HS-27A (cell line): ENCODE data around the gene KLHL29.

Experiments used
- DNase-seq: peaks from one replicate; pipeline ENCODE4 v3.0.0-alpha.2; 2012; ENCODE audit warnings: low read depth, missing footprints

The KLHL29 gene

GRCh38 chr2:23695890-23696751 is 311.1 kb downstream of the KLHL29 start:
- no peak for DNase-seq

GRCh38 chr2:23696752-23697045 is 311.7 kb downstream of the KLHL29 start:
- DNase-seq = no peak

DNA sequence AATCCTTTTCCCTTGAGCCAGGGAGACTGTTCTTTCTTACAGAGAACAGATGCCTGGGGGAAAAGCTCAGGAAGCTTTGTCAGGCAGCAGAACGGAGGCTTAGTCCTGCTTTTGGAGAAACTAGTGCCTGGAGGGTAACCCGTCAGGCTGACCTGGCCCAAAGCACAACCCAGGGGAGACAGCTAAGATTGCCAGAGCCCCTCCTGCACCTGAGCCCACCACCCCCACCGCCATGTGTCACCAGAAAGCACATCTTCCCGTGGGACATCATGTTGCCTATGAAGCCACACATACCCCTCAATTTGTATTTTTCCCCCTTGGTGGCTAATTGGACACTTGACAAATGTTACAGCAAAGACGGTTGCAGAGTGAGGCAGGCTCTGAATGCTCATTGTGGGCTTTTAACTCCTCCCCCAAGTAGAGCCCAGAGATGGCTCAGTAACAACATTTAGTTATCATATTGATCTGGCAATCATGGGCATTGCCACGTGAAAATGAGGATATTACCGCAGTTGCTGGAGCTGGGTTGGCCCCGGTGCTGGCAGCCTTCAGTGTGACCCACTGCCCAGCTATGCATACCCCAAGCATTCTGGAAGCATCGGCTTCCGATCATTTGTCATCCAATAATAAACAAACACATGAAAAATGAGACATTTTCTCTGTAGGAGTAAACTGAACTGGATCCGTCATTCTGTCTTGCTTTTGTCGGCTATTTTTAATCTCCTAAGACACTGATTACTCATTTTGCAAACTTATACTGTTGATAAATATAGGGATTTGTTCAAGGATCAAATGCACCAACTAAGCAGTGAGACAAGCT is 312.5 kb downstream of the KLHL29 start:
- no peak for DNase-seq

- DNase-seq = no peak
Measured at GRCh38 chr2:23698116-23698693, 313.2 kb downstream of the KLHL29 start.

DNA sequence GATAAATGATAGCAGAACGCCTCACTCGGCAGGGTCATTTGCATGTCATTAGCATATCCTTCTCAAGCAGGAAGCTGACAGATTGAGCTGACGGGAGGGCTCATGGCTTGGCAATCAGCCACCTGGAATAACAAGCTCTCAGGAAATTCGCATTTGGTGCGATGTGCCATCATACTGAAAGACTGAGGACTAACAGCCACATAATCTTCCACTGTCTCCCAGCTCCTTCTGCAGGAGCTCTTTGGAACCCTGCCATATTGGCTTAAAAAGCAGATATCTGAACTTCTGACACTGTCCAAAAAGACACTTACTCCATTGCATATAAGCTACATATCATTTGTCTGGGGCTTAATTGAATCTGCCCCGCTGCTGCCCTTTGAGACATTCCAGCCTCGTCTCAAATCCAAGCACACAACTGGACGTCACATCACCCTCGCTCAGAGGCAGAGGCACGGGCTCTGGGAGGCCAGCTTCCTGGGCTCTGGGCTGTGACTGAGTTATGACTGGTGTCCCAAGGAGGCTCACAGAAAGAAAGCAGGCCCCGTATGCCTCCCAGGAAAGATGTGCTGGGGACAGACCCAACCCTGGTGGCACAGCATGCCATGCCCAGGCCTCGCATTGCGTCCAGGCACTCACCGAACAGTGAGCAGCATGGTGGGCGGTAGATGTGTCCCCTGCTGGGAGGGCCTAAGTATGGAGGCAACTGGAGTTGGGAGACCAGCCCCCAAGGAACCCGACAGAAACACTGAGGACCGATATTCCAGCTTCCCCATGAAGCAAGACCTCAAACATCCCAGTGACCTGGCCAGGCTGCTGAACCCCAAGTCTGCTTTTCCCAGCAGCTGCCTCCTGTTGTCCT is 314.0 kb downstream of the KLHL29 start:
- DNase-seq = no peak

- no peak for DNase-seq
Measured at GRCh38 chr2:23699580-23699925, 314.6 kb downstream of the KLHL29 start.

- DNase-seq = no peak
Measured at GRCh38 chr2:23700627-23701026, 315.6 kb downstream of the KLHL29 start.

GRCh38 chr2:23703037-23703582 is 318.1 kb downstream of the KLHL29 start:
- no peak for DNase-seq

GRCh38 chr2:23703583-23704385 is 318.8 kb downstream of the KLHL29 start:
- DNase-seq = no peak

DNA sequence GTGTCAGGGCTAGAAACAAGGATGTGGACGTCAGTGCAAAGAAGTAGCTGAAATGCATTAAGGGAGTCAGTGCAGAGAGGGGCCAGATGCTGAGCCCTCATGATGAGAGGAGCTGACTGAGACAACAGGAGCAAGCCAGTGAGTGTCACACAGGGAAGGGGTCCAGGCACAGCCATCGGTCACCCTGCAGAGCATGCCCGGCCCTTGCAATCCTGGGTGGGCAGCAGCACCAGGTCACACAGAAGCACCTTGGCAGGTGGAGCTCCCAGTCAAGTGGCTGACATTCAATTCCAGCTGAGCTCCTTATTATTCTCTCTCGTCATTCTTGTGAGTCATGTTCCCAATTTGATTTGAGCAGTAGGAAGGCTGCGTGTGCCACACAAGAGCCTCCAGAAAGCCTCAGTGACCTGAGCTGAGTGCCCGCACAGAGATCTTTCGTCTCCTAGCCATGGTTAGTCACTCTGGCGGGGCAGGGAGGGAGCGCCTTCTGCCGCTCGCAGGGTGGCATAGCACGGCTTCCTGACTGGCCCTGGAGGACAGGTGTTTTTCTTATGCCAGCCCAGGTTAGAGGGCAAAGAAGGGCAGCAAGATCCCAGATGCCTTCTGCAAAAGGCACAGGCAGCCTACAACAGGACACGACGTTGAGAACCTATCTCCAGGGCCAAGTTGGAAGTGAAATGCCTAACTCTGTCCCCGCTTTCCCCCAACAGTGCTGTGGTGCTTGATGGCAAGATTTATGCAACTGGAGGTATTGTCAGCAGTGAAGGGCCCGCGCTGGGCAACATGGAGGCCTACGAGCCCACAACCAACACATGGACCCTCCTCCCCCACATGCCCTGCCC is 321.0 kb downstream of the KLHL29 start:
- no peak for DNase-seq

DNA sequence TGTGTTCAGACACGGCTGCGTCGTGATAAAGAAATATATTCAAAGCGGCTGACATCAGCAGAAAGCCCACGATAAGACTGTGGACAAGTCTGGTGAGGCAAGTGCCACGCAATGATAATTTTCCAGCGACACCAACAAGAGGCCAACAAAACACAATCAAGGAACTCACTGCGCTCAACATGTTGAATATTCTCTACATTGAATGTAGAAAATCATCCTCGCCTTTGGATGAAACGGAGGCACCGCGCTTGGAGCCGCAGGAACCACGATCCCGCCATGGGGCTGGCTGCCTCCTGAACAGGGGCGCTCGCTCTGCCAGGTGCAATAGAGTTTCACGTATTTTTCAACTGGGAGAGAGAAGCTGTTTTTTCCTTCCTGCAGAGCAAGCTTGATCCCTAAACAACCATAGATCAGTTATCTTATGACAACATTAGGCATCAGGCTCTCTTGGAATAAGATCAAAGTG is 321.7 kb downstream of the KLHL29 start:
- no peak for DNase-seq

DNA sequence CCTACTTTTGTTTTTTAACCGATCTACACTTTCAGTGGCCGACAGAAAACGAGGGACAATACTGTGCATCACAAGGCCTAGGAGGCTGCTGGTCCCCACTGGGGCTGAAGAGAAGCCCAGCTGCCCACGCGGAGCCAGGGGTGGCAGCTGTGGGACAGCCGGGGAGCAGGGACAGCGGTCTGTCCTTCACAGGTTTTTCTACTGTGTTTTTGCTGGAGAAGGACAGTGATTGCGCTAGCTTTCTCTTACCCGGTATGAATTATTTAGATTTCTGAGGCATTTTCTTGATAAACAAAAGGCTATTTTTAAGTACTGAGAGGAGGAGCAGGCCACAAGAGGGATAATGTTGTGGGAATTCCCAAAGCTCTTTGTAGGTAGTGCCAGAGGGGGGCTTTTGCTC is 322.1 kb downstream of the KLHL29 start:
- DNase-seq = no peak

DNA sequence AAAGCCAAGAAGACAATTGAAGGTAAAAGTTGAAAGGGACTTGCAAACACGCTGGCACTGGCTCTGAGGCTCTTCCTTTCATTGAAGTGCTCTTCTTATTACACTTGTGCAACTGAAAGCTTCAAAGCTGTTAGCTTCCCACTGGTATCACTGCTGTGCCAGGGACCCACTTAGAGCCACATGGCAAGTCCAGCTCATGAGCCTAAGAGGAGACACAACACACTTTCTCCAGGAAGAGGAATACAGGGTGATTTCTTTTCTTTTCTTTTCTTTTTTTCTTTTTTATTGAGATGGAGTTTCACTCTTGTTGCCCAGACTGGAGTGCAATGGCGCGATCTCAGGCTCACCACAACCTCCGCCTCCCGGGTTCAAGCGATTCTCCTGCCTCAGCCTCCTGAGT is 323.8 kb downstream of the KLHL29 start:
- no peak for DNase-seq

DNA sequence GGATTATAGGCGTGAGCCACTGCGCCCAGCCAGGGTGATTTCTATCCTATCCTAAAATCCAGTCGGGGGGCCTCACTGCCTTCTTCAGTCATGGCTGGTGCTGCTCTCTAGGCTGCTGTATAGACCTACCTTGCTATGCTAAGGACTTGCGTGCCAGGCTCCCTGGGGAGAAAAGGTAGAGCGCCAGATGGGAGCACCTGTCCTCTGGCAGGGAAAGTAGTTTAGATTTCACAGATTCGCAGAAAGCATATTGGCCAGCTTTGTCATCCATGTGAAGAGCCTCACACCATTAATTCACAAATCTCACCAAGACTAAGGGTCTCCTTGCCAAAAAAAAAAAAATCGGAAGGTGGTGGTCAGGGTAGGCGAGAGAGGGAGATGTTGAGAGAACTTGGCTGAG is 324.3 kb downstream of the KLHL29 start:
- DNase-seq = no peak

DNA sequence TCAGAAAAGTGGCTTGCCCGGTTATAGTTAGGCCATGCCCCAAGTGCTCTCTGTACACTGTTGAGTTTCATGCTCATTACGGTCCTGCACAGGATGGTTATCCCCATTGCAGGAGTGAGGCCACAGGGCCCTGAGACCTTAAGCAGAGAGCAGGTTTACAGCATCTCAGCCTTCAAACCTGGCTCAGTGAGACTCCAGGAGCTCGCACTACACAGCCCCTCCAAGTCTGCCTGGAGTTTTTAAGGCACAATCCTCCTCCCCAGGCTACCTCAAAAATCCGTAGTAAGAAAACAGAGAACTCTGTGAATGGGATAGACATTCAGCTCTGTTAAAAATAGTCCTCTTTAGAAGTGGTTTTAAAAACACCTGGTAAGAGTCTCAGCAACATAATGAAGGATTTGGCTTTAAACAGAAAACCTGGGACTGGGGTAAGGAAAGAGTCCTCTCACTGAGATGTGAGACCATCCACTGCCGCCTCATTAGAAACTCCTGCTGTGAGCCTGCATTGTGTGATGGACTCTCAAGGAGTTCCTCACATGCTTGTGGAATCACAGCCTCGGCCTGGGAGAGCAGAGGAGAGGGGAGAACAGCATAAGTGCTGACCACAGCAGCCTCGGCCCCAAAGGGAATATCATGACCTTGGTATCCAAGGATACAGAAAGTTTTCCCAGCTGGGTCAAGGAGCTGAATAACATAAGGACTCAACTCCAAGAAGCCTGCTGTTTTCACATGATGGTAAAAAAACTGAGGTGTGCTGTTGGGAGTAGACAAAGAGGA is 327.2 kb downstream of the KLHL29 start:
- no peak for DNase-seq

- DNase-seq = no peak
Measured at GRCh38 chr2:23712756-23713151, 327.8 kb downstream of the KLHL29 start.

- DNase-seq = no peak
Measured at GRCh38 chr2:23713351-23713750, 328.4 kb downstream of the KLHL29 start.

DNA sequence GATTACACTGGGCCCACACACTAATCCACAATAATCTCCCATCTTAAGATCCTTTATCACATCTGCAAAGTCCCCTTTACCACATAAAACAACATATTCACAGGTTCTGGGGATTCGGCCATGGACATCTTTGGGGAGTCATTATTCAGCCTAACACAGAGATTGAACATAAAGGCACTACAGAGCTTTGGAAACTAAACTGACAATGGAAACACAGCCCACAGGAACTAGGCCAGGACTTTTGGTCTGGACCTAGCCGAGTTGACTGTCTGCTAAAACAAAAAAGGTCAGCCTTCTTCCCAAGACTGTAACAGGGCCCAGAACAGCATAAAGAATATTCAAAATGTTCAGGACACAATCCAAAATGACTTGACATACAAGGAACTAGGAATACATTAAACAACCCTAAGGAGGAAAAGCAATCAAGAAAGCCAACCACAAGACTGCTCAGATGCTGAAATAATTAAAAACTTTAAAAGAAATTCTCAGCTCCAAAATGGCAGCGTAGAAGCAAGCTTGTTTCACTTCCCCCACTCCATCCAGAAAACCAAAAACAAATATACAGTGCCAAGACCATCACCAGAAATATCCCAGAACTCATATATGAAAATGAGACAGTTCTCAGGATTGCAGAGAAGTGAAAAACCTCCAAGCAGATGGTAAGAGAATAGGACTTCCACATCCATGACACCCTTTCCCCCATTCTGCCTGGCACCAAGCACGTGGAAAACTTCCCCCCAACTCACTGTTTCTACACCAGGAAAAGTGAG is 334.1 kb downstream of the KLHL29 start:
- DNase-seq = no peak
